SK-N-SH treated with all-trans-retinoic acid at 6 μM for 48 hours (cell line): ENCODE measurements around the gene TTLL8.

Source experiments
- BACH2 ChIP-seq: fragments of 250-450 bp; sonication (Bioruptor Pico); IDR thresholded peaks from 2 replicates; pipeline ENCODE4 v1.9.0; 2021; ENCODE audit warnings: mild to moderate bottlenecking, borderline replicate concordance
- CSDC2 ChIP-seq: fragments of 250-450 bp; sonication (Bioruptor Pico); IDR thresholded peaks from 2 replicates; pipeline ENCODE4 v1.5.0; 2020; ENCODE audit warnings: mild to moderate bottlenecking, moderate library complexity
- ESRRG ChIP-seq: fragments of 250-450 bp; sonication (Bioruptor Pico); IDR thresholded peaks from 2 replicates; pipeline ENCODE4 v1.6.1; 2021; ENCODE audit warnings: mild to moderate bottlenecking
- ISL1 ChIP-seq: fragments of 250-450 bp; sonication (Bioruptor Pico); IDR thresholded peaks from 2 replicates; pipeline ENCODE4 v2.1.2; 2022; ENCODE audit warnings: mild to moderate bottlenecking, moderate library complexity
- PPARA ChIP-seq: fragments of 250-450 bp; sonication (Bioruptor Pico); IDR thresholded peaks from 2 replicates; pipeline ENCODE4 v1.5.0; 2020; ENCODE audit warnings: mild to moderate bottlenecking, borderline replicate concordance
- RARB ChIP-seq: fragments of 250-450 bp; sonication (Bioruptor Pico); IDR thresholded peaks from 2 replicates; pipeline ENCODE4 v1.8.0; 2021; ENCODE audit warnings: mild to moderate bottlenecking, moderate library complexity
- SNAI2 ChIP-seq: fragments of 250-450 bp; sonication (Bioruptor Pico); IDR thresholded peaks from 2 replicates; pipeline ENCODE4 v1.5.0; 2020; ENCODE audit warnings: mild to moderate bottlenecking, moderate library complexity
- TOX ChIP-seq: fragments of 250-450 bp; sonication (Bioruptor Pico); IDR thresholded peaks from 2 replicates; pipeline ENCODE4 v1.8.0; 2021; ENCODE audit warnings: mild to moderate bottlenecking, moderate library complexity, borderline replicate concordance
- ZFP3 ChIP-seq: fragments of 250-450 bp; sonication (Bioruptor Pico); IDR thresholded peaks from 2 replicates; pipeline ENCODE4 v1.5.0; 2020; ENCODE audit warnings: mild to moderate bottlenecking, moderate library complexity
- ZFP30 ChIP-seq: fragments of 450-650 bp; formaldehyde crosslinking; IDR thresholded peaks from 2 replicates; pipeline ENCODE4 v1.5.0; 2022; ENCODE audit warnings: mild to moderate bottlenecking, moderate library complexity
- TF ChIP-seq, protein P1 (sequence below): fragments of 250-450 bp; sonication (Bioruptor Pico); IDR thresholded peaks from 2 replicates; pipeline ENCODE4 v1.8.0; 2020; ENCODE audit warnings: mild to moderate bottlenecking, moderate library complexity, borderline replicate concordance
- TF ChIP-seq, protein P2 (sequence below): fragments of 250-450 bp; sonication (Bioruptor Pico); IDR thresholded peaks from 2 replicates; pipeline ENCODE4 v1.8.0; 2021; ENCODE audit warnings: low read depth, mild to moderate bottlenecking, moderate library complexity, borderline replicate concordance
- TF ChIP-seq, protein P3 (sequence below): fragments of 250-450 bp; sonication (Bioruptor Pico); IDR thresholded peaks from 2 replicates; pipeline ENCODE4 v1.5.1; 2020; ENCODE audit warnings: low read depth, mild to moderate bottlenecking, moderate library complexity

DNA sequence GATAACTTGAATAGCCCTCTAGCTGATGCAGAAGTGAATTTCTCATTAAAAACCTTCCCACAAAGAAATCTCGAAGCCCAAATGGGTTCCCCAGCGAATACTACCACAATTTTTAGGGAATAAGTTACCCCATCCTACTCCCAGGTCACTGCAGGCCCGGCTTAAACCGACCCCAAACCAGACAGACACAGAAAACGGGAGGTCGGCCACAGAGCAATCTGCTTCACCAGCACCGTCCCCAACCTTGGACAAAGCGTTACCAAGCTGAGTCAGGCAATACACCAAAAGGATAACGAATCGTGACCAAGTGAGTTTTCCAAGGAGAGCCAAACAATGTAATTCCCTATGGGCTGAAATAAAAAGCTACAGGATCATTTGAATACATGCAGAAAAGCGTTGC is 31.1 kb upstream of the TTLL8 start:
- TF ChIP-seq, protein P1, sequence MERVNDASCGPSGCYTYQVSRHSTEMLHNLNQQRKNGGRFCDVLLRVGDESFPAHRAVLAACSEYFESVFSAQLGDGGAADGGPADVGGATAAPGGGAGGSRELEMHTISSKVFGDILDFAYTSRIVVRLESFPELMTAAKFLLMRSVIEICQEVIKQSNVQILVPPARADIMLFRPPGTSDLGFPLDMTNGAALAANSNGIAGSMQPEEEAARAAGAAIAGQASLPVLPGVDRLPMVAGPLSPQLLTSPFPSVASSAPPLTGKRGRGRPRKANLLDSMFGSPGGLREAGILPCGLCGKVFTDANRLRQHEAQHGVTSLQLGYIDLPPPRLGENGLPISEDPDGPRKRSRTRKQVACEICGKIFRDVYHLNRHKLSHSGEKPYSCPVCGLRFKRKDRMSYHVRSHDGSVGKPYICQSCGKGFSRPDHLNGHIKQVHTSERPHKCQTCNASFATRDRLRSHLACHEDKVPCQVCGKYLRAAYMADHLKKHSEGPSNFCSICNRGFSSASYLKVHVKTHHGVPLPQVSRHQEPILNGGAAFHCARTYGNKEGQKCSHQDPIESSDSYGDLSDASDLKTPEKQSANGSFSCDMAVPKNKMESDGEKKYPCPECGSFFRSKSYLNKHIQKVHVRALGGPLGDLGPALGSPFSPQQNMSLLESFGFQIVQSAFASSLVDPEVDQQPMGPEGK (CRISPR knock-in tag): no peak
- TF ChIP-seq ZFP30 (CRISPR knock-in tag): no peak
- no peak for TF ChIP-seq BACH2 (CRISPR knock-in tag)
- no peak for TF ChIP-seq ISL1
- TF ChIP-seq TOX (CRISPR knock-in tag): no peak
- TF ChIP-seq ESRRG (CRISPR knock-in tag): no peak
- TF ChIP-seq ZFP3 (CRISPR knock-in tag): no peak
- no peak for TF ChIP-seq CSDC2
- TF ChIP-seq, protein P2, sequence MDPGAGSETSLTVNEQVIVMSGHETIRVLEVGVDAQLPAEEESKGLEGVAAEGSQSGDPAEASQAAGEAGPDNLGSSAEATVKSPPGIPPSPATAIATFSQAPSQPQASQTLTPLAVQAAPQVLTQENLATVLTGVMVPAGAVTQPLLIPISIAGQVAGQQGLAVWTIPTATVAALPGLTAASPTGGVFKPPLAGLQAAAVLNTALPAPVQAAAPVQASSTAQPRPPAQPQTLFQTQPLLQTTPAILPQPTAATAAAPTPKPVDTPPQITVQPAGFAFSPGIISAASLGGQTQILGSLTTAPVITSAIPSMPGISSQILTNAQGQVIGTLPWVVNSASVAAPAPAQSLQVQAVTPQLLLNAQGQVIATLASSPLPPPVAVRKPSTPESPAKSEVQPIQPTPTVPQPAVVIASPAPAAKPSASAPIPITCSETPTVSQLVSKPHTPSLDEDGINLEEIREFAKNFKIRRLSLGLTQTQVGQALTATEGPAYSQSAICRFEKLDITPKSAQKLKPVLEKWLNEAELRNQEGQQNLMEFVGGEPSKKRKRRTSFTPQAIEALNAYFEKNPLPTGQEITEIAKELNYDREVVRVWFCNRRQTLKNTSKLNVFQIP (CRISPR knock-in tag): no peak
- no peak for TF ChIP-seq PPARA
- TF ChIP-seq, protein P3, sequence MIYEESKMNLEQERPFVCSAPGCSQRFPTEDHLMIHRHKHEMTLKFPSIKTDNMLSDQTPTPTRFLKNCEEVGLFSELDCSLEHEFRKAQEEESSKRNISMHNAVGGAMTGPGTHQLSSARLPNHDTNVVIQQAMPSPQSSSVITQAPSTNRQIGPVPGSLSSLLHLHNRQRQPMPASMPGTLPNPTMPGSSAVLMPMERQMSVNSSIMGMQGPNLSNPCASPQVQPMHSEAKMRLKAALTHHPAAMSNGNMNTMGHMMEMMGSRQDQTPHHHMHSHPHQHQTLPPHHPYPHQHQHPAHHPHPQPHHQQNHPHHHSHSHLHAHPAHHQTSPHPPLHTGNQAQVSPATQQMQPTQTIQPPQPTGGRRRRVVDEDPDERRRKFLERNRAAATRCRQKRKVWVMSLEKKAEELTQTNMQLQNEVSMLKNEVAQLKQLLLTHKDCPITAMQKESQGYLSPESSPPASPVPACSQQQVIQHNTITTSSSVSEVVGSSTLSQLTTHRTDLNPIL (CRISPR knock-in tag): no peak
- no peak for TF ChIP-seq SNAI2 (CRISPR knock-in tag)
- TF ChIP-seq RARB (CRISPR knock-in tag): no peak
